ENCODE data around the gene B3GALT2.

Gene B3GALT2

DNA sequence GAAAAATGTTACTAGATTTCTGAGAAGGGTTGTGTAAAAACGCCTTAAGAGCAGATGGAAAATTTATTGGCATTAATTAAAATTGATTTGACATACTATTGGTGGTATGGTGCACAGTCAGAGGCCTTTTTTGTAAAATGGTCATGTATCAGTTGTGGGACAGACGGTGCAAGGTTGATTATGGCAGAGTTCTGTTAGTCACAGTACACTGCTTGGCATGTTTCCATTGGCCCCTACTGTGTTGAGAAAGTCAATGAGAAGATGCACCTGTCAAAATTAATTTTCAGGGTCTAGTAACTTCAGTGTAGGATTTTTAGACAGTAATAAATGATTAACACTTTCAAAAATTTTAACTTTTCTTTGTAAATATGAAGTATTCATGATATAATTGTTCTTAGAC lies 4.4 kb downstream of the B3GALT2 start:
- no peak for DNase-seq (ENCODE audit: low read depth in 2 of 2)

DNA sequence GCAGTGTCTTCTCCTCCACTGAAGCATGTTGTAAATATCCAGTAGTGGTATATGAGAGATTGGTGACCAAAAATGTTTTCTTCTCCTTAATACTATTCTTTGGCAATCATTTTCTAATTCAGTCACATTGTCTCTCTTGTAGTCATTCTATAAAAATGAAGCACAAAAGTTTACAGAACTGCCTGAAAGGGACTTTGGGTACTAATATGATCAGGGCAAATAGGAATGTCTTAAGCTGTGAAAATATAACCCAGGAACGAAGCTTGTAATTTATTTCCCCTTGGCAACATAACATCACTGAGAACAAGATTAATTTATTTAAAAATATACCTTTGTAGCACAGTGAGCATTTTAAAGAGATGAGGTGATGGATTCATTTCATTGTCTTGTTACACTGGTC lies 4.9 kb downstream of the B3GALT2 start:
- DNase-seq (ENCODE audit: low read depth in 2 of 2): no peak

DNA sequence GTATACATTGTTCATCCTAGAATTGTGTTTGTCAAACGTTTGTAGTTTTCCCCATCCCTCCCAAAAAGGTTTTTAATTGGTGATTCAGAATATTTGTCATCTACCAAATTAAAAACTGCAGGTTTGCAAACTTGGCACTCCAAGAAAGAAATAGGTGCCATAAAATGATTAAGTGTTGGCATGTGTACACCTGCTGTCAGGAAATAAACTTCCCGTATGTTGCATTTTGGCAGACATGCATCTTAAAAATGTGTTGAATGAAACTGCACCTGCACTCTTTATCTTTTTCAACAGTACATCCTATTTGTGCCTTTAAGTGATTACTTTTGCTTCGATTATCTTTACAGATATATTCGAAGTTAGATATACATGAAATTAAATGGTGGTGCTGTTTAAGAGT lies 7.3 kb downstream of the B3GALT2 start:
- DNase-seq (ENCODE audit: low read depth in 2 of 2): no peak

GRCh38 chr1:193176788-193177187 lies 9.6 kb downstream of the B3GALT2 start:
- DNase-seq (ENCODE audit: low read depth in 2 of 2): no peak

- DNase-seq (ENCODE audit: low read depth in 2 of 2): no peak
Measured at GRCh38 chr1:193176113-193176512, 10.3 kb downstream of the B3GALT2 start.

DNA sequence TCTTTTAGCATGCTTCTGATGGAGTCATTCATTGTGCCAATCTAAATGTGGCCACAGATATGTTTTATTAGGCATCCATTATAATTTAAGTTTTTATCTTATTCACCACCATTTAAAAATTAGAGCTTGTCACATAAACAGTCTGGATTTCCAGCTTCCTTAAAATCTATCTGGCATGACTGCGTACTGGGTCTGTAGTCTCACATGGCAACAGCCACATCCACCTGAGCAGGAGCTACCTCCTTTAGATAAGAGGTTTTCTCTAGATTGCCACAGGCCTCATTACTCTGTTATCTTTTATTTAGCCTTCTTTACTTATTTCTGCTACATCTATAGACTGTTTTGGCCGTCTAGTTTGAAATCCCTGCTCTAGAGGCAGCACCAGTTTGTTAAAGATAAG lies 29.1 kb downstream of the B3GALT2 start:
- no peak for DNase-seq (ENCODE audit: low read depth in 2 of 2)

DNA sequence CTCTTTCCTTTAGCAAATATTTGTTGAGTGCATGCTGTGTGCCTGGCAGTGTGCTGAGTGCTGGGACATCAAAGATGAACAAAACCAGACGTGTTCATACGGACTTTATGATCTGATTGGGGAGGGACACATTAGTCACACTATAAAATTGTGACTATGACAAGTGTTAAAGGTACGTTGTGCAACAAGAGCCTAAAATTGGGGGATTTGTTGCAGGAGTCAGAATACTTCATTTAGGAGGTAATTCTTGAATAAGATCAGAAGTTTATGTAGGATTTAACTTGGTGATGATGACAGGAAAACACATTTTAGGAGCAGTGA lies 29.6 kb downstream of the B3GALT2 start:
- no peak for DNase-seq (ENCODE audit: low read depth in 2 of 2)

DNA sequence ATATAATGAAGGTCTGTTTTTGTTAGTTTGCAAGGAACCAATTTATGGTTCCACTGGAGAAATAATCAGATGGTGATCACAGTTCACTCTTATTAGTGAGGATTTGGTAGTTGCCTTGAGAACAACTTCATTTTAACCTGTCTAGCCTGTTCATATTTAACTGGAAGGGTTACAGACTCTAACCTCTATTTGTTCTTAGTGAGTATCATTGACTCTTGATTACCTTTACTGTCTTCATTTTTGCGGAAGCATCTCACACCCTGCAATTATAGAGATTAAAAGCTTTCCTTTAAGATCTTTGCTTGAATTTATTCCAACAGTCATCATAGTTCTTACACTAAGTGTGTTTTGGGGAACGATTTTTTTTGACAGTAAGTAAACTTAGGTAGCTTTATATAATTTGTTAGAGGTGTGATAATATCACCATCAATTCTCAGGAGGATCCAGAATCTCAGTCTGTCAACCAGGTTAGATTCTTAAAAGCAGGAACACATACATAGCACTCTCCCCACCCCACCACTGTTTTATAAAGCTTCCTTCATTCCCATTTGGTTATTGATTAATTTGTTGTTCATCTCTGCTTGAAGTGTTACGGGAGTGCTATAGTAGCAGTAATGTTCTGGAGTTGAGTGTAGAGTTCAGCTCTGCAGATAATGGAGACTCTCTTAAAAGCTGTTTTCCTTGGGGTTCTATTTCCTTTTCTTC lies 30.1 kb downstream of the B3GALT2 start:
- DNase-seq (ENCODE audit: low read depth in 2 of 2): no peak

GRCh38 chr1:193144999-193145398 lies 41.4 kb downstream of the B3GALT2 start:
- no peak for DNase-seq (ENCODE audit: low read depth in 2 of 2)

DNA sequence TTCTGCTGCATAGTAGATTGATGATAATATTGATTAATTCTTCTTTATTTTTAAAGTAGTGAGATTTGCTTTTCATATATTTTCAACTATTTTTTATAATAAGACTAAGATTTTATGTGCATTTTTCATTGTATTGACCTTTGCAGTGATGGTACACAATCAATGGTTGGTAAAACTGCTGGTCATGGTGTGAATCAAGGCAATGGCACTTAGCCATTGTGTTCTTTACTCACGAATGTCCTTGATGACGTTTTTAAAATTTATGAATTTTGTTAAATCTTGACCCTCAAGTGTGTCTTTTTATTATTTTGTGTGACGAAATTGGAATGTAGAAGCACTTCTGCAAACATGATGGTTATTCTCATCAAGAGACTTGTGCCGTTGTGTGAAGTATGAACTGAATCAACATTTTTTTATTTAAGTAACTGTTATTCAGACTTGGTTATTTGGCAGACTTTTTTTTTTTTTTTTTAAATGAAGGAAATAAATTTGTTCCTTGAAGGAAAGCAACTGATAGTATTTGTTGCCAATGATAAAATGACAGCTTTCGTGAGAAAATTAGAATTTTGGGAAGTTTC lies 42.0 kb downstream of the B3GALT2 start:
- no peak for DNase-seq (ENCODE audit: low read depth in 2 of 2)

GRCh38 chr1:193143285-193143684 lies 43.1 kb downstream of the B3GALT2 start:
- no peak for DNase-seq (ENCODE audit: low read depth in 2 of 2)

GRCh38 chr1:193142409-193142808 lies 44.0 kb downstream of the B3GALT2 start:
- no peak for DNase-seq (ENCODE audit: low read depth in 2 of 2)

- no peak for DNase-seq (ENCODE audit: low read depth in 2 of 2)
Measured at GRCh38 chr1:193141804-193142203, 44.6 kb downstream of the B3GALT2 start.

- DNase-seq (ENCODE audit: low read depth in 2 of 2): no peak
Measured at GRCh38 chr1:193140254-193140653, 46.2 kb downstream of the B3GALT2 start.

DNA sequence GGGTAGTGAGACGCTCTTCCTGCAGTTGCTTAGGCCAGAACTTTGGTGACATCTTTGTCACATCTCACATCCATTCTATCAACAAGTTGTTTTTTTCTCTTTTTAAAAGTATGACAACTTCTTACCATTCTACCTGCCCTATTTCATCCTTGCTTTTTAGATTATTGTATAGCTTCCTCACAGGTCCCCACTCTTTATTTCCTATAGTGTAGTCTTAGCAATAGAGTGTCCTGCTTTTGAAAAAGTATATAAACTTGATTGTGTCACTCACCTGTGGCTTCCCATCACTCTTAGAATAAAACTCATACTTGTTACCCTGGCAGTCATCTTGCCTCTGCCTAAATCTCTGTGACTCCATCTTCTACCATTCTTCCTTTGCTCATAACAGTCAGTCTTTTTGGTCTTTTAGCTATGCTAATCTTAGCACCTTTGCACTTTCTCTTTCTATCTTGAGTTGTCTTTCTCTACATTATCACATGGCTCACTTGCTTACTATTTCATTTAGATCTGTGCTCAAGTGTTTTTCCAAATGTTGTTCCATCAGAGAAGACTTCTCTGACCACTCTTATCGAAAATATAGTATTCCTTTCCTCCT lies 55.0 kb downstream of the B3GALT2 start:
- no peak for DNase-seq (ENCODE audit: low read depth in 2 of 2)
